Mucosa of rectum (tissue), 2 donors: ENCODE results near the gene CD47.

ENCODE experiments used
- H3K27ac ChIP-seq, 2 donors: one replicate each; pipeline ENCODE4 v1.7.0; 2013; ENCODE audit warnings: inconsistent platforms in 2 of 2, low read depth in 2 of 2, low read length in 2 of 2
- H3K27me3 ChIP-seq, 2 donors: one replicate each; pipeline ENCODE4 v1.7.0; 2013; ENCODE audit warnings: low read length in 2 of 2; ENCODE audit not compliant: control insufficient read depth in 2 of 2, insufficient read depth in 2 of 2
- H3K36me3 ChIP-seq, 2 donors: one replicate each; pipeline ENCODE4 v1.7.0; 2013; ENCODE audit warnings: low read length in 2 of 2; ENCODE audit not compliant: control insufficient read depth in 2 of 2, insufficient read depth in 2 of 2
- H3K4me1 ChIP-seq, 2 donors: one replicate each; pipeline ENCODE4 v1.7.0; 2013; ENCODE audit warnings: low read length in 2 of 2, mild to moderate bottlenecking in 1 of 2; ENCODE audit not compliant: control insufficient read depth in 2 of 2, insufficient read depth in 2 of 2
- H3K4me3 ChIP-seq, 2 donors: one replicate each; pipeline ENCODE4 v1.7.0; 2013; ENCODE audit warnings: low read length in 2 of 2
- H3K9ac ChIP-seq, 2 donors: one replicate each; pipeline ENCODE4 v1.7.0; 2013; ENCODE audit warnings: low read length in 2 of 2, low read depth in 1 of 2, mild to moderate bottlenecking in 1 of 2
- H3K9me3 ChIP-seq, 2 donors: one replicate each; pipeline ENCODE4 v1.7.0; 2013; ENCODE audit warnings: low read length in 2 of 2; ENCODE audit not compliant: control insufficient read depth in 2 of 2
- donor health status: healthy.
- donor health status: Normal muscosa, but diverticular disease.

CD47 gene

DNA sequence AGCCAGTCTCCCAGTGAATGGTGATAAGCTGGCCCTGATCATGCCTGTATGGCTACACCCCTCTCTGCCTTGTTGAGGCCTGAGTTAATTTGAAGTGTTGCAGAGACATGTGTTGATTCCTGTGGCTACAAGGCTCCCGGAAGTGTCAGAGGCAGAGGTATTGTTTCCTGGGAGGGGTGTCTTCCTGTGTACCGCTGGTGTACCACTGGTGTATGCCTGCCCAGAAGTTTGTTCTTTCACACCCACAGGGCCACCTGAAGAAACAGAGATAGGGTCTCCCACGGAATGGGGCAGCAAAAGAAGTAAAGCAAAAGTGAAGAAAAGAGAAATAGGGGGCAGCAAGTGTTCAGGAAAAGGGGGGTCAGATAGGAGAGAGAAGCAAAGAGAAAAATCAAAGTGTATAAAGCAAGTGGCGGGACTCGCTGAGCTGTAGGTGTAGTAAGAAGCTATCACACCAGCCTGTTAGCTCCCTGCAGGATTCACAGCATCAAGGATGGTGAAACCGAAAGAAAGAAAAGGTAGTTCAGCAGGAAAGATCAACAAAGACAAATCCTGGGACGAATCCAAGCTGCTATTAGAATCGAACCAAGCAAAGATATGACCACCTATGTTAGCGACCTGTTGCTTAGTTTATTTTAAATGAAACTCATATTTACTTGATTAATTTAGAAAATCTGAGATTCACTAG is 36.6 kb upstream of the CD47 start:
- Histone ChIP-seq H3K36me3 (no peaks in the 10 kb centered on the region), H3K4me3 (peak overlapping the region; percentile 37 to 63), H3K27ac (peak overlapping the region in 1 of 2 donors; percentile 13), H3K9ac (no peak overlapping the region), H3K9me3 (no peaks in the 10 kb centered on the region), H3K27me3 (no peaks in the 10 kb centered on the region), H3K4me1 (peaks cover 9 to 11% of the 10 kb centered on the region in 2 donors)

DNA sequence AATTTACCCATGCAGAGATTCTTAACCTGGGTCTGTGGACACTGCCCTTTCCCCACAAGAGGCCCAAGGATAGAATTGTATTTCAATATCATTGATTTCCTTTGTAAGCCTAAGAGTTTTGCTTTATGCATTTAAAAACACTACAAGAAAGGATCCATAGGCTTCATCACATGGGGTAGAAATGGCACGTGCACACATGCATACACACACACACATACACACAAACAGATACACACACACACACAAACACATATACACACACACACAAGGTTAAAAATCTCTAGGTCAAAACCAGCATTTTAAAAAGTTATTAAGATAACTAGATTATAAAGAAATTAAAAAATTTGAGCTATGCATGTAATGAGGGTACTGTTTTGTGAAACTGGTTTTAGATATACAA is 35.5 kb upstream of the CD47 start:
- Histone ChIP-seq H3K9ac (no peak overlapping the region), H3K4me1 (peaks cover 7 to 9% of the 10 kb centered on the region in 2 donors), H3K27ac (peak overlapping the region in 1 of 2 donors; percentile 79), H3K9me3 (no peaks in the 10 kb centered on the region), H3K36me3 (no peaks in the 10 kb centered on the region), H3K27me3 (no peaks in the 10 kb centered on the region), H3K4me3 (no peak overlapping the region)

DNA sequence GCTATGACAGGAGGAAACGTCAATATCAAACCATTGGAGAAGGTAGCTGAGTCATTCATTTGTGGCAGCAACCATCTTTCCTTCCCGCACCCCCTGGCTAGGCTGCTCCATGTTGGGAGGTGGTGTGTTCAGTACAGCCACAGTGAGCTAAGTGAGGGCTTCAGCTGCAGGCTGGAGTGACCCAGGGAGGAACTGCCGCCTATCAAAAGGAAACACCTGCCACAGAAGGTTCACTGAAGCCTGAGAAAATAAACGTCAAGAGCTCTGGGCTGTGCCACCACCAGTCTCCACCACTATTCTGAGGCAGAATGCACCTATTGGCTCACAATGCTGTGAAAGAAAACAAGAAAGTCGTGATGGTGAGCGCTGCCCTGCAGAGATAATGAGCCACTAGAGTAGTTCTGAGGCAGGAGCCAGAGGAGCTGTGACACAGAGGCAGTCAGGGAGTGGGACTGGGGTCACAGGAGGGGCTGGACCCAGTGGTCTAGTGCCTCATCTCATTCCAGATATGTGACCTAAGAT is 34.8 kb upstream of the CD47 start:
- H3K9me3 ChIP-seq: no peaks in the 10 kb centered on the region
- peaks cover 7 to 9% of the 10 kb centered on the region in 2 donors for H3K4me1 ChIP-seq
- H3K9ac ChIP-seq: no peak overlapping the region
- H3K36me3 ChIP-seq: no peaks in the 10 kb centered on the region
- H3K27me3 ChIP-seq: no peaks in the 10 kb centered on the region
- H3K27ac ChIP-seq: peak overlapping the region in 1 of 2 donors; percentile 79
- peak overlapping the region; percentile 17 to 55 for H3K4me3 ChIP-seq

DNA sequence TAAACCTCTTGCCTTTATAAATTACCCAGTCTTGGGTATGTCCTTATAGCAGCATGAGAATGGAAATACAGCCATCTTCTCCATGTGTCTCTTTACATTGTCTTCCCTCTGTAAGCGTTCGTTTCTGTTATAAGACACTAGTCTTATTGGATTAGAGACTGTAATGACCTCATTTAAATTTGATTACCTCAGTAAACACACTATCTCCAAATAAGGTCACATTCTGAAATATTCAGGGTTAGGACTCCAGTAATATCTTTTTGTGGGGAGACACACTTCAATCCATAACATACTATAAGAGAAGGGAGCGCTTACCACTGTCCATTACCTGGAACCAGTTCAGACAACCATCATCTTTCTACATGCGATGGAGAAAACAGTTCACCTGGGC is 34.3 kb upstream of the CD47 start:
- Histone ChIP-seq H3K27me3 (no peaks in the 10 kb centered on the region), H3K27ac (peak overlapping the region; percentile 4 to 79), H3K9me3 (no peaks in the 10 kb centered on the region), H3K4me3 (peak overlapping the region in 1 of 2 donors; percentile 55), H3K9ac (peak overlapping the region in 1 of 2 donors; percentile 14), H3K4me1 (peaks cover 7 to 9% of the 10 kb centered on the region in 2 donors), H3K36me3 (no peaks in the 10 kb centered on the region)

DNA sequence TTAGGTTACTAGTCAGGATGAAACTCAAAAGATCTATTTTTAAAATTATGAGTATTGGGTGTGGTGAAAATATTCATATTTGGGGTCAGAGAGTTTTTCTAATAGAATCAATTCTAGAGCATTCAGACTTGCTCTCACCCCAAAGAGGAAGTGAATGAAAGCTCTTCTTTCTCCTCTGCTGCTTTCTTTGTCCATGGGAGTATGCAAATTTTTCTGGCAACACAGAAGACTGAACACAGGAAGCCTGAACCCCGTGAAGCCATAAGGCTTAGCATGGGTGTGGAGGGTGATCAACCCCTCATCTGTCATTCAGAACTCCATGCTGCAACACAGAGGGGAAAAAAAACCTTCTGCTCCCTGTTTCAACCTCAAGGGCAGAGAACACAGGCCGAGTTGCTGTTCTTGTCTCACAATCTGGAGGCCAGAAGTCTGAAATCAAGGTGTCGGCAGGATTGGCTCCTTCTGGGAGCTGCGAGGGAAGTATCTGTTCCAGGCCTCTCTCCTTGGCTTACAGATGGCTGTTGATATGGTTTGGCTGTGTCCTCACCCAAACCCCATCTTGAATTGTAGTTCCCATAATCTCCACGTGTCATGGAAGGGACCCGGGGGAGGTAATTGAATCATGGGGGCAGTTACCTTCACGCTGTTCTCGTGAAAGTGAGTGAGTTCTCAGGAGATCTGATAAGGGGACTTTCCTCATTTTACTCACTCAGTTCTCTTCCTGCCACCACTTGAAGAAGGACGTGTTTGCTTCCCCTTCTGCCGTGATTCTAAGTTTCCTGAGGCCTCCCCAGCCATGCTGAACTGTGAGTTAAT is 33.7 kb upstream of the CD47 start:
- Histone ChIP-seq H3K4me3 (peak overlapping the region in 1 of 2 donors; percentile 55), H3K9ac (peak overlapping the region in 1 of 2 donors; percentile 54), H3K27me3 (no peaks in the 10 kb centered on the region), H3K9me3 (no peaks in the 10 kb centered on the region), H3K4me1 (peaks cover 7 to 9% of the 10 kb centered on the region in 2 donors), H3K36me3 (no peaks in the 10 kb centered on the region), H3K27ac (peak overlapping the region; percentile 4 to 79)

DNA sequence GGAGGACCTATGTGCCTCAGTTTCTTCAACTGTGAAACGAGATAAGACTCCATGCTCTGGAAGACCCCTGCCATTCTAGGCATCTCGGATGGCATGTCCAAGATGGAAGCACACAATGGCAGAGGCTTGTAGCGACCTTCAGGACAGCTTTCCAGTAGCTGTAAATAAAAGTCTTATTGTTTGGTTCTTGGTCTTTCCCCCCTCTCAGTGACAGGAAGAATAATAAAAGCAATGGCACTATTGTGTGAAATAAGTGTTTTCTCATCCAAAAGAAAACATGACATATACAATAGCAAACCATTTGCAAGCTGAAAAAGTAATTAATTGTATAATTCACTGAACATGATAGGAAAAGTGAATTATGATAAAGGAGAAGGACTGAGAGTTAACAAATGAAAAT is 32.5 kb upstream of the CD47 start:
- no peak overlapping the region for H3K27ac ChIP-seq
- H3K36me3 ChIP-seq: no peaks in the 10 kb centered on the region
- H3K9ac ChIP-seq: no peak overlapping the region
- no peak overlapping the region for H3K4me3 ChIP-seq
- H3K27me3 ChIP-seq: no peaks in the 10 kb centered on the region
- H3K9me3 ChIP-seq: no peaks in the 10 kb centered on the region
- peaks cover 7 to 9% of the 10 kb centered on the region in 2 donors for H3K4me1 ChIP-seq

DNA sequence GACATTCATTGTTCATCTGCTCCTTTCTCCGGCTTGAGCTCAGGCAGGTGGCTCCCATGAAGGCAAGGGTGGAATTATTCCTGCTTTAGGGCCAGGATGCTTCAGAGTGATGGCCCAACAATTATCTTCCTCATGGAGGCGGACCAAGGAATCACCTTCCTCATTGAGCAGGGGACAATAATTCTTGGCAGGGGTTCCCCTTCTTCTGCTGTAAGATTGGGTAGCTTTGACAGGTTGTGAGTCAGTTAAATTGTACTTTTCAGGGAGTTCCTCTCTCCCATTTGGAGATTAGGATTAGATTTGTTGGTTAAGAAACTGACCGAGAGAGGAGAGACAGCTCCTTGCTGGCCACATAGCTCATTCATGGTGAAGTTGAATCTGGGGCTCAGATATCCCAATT is 31.4 kb upstream of the CD47 start:
- H3K27me3 ChIP-seq: no peaks in the 10 kb centered on the region
- no peaks in the 10 kb centered on the region for H3K9me3 ChIP-seq
- no peak overlapping the region for H3K4me3 ChIP-seq
- no peak overlapping the region for H3K9ac ChIP-seq
- no peak overlapping the region for H3K27ac ChIP-seq
- peaks cover 3 to 5% of the 10 kb centered on the region in 2 donors for H3K4me1 ChIP-seq
- no peaks in the 10 kb centered on the region for H3K36me3 ChIP-seq

DNA sequence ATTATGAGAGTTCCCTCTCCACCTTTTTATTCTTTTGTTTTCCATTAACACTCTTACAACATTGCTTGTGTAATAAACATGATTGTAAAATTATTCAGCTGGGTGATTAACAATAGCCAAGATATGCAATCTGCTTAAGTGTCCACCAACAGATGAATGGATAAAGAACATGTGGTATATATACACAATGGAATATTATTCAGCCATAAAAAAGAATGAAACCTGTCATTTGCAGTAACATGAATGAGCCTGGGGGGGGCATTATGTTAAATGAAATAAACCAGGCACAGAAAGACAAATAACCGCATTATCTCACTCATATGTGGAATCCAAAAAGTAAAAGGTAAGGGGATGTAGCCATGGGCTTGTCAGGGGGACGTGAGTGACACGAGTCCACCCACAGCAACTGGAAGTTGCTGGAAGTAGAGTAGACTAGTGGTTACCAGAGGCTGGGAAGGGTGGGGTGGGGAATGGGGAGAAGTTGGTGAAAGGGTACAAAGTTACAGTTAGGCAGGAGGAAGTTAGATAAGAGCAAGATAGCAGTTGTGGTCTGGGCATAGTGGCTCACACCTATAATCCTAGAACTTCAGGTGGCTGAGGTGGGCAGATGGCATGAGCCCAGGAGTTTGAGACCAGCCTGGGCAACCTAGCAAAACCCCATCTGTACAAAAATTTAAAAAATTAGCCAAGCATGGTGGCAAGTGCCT is 28.7 kb upstream of the CD47 start:
- peaks cover 2 to 3% of the 10 kb centered on the region in 2 donors for H3K4me1 ChIP-seq

DNA sequence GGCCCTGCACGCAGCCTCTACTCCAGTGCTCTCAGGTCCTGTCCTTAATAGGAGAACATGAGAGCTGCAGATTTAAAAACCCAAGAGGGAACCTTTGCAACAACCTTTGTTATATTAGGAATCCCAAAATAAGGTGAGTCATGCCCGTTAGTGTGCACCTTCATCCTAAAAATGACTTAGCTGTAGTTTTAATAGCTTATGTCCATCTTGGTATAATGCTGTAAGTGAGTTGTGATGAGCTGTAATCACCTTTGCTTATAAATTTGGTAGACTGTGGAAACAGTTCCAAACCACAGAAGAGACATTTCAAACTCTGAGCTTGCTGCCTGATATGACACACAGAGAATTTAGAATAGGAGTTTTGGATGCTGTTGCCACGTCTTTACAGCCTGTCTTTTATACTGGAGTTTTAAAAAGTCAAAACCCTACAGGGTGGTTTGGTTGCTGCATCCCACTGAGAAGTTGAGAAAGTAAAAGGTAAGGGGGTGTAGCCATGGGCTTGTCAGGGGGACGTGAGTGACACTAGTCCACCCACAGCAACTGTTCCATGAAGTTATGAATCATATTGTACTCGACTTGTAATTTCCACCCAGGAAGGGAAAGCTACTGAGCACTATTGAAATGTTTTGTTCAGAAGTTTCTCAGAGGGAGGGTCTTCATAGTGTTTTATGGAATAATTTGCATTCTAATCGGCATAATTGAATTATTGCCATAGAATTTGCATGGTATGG is 27.4 kb upstream of the CD47 start:
- Histone ChIP-seq H3K4me3 (no peak overlapping the region), H3K4me1 (no peaks in the 10 kb centered on the region), H3K27ac (no peak overlapping the region), H3K9ac (no peak overlapping the region), H3K27me3 (no peaks in the 10 kb centered on the region), H3K9me3 (no peaks in the 10 kb centered on the region), H3K36me3 (no peaks in the 10 kb centered on the region)

More for the DNA sequence above, 28.7 kb upstream of the CD47 start:
- no peak overlapping the region for H3K27ac ChIP-seq
- H3K9me3 ChIP-seq: no peaks in the 10 kb centered on the region
- H3K27me3 ChIP-seq: no peaks in the 10 kb centered on the region
- H3K4me3 ChIP-seq: no peak overlapping the region
- no peaks in the 10 kb centered on the region for H3K36me3 ChIP-seq
- no peak overlapping the region for H3K9ac ChIP-seq
